ENCODE data around the gene FAM222A.
A peak's percentile ranks its signal among the peaks of the same experiment; 100 is the strongest.

FAM222A gene

GRCh38 chr12:109710747-109711595 lies 2.7 kb upstream of the FAM222A start:
- peaks cover 3% of the 10 kb centered on the region; the same call in 1 of the 2 replicates for H3K4me1 ChIP-seq (ENCODE audit: control insufficient read depth, insufficient read depth, low read length)
- H3K27ac ChIP-seq (ENCODE audit: extremely low read depth, low read depth, low read length) = no peak overlapping the region
- no peaks in the 10 kb centered on the region for H3K9me3 ChIP-seq (ENCODE audit: control insufficient read depth, insufficient read depth, low read depth, low read length)
- CTCF ChIA-PET = no interaction called here
- no peaks in the 10 kb centered on the region for H3K36me3 ChIP-seq (ENCODE audit: control insufficient read depth in 2 of 2, insufficient read depth in 1 of 2, low read length in 2 of 2)
- POLR2A ChIA-PET = no interaction called here
- TF ChIP-seq ZNF404 (tag by site-specific recombination; IDR thresholded peaks at IDR 0.05) (no peak), REST (tag by site-specific recombination; IDR thresholded peaks at IDR 0.05) (peak; percentile 73)
- no peak overlapping the region for H3K4me3 ChIP-seq (ENCODE audit: low read depth, low read length)

- ChIA-PET POLR2A (no interaction called here), CTCF (no interaction called here)
- TF ChIP-seq SP7 (tag by site-specific recombination; IDR thresholded peaks at IDR 0.05) (no peak), ZNF133 (tag by site-specific recombination; IDR thresholded peaks at IDR 0.05) (no peak), ZNF830 (tag by site-specific recombination; IDR thresholded peaks at IDR 0.05; ENCODE audit: low read depth) (no peak), ZBTB8A (tag by site-specific recombination; IDR thresholded peaks at IDR 0.05) (0 out of 2 replicates have a peak, but pooled peaks have one; percentile 12), TSHZ1 (tag by site-specific recombination; IDR thresholded peaks at IDR 0.05; ENCODE audit: borderline replicate concordance) (no peak)
- peaks cover 3% of the 10 kb centered on the region; the same call in 1 of the 2 replicates for H3K4me1 ChIP-seq (ENCODE audit: control insufficient read depth, insufficient read depth, low read length)
- no peaks in the 10 kb centered on the region for H3K9me3 ChIP-seq (ENCODE audit: control insufficient read depth, insufficient read depth, low read depth, low read length)
- no peak overlapping the region for H3K27ac ChIP-seq (ENCODE audit: extremely low read depth, low read depth, low read length)
- H3K36me3 ChIP-seq (ENCODE audit: control insufficient read depth in 2 of 2, insufficient read depth in 1 of 2, low read length in 2 of 2) = no peaks in the 10 kb centered on the region
- H3K4me3 ChIP-seq (ENCODE audit: low read depth, low read length) = no peak overlapping the region
These were observed 1.8 kb upstream of the FAM222A start for GRCh38 chr12:109711596-109712461.

GRCh38 chr12:109714141-109714912 lies 702 bp downstream of the FAM222A start:
- Histone ChIP-seq H3K9me3 (ENCODE audit: control insufficient read depth, insufficient read depth, low read depth, low read length) (no peaks in the 10 kb centered on the region), H3K4me1 (ENCODE audit: control insufficient read depth, insufficient read depth, low read length) (no peaks in the 10 kb centered on the region), H3K27ac (ENCODE audit: extremely low read depth, low read depth, low read length) (peak overlapping the region; percentile 54; the same call in 1 of the 2 replicates), H3K4me3 (ENCODE audit: low read depth, low read length) (peak overlapping the region; percentile 50), H3K36me3 (ENCODE audit: control insufficient read depth in 2 of 2, insufficient read depth in 1 of 2, low read length in 2 of 2) (no peaks in the 10 kb centered on the region)
- ChIA-PET CTCF (interaction anchor here (0.6 to 1.2 kb wide), 9 partner anchors 9 to 299 kb away, joined by 3 to 9 read pairs (median 6); no protein-coding TSS in a partner anchor), POLR2A (no interaction called here)
- 0 out of 2 replicates have a peak, but pooled peaks have one; percentile 3 for TF ChIP-seq GLIS1 (tag by site-specific recombination; IDR thresholded peaks at IDR 0.05)
- peak; percentile 94 for TF ChIP-seq ZNF341 (tag by site-specific recombination; IDR thresholded peaks at IDR 0.05; ENCODE audit: low read depth)
- TF ChIP-seq KLF17 (tag by site-specific recombination; IDR thresholded peaks at IDR 0.05) = 0 out of 2 replicates have a peak, but pooled peaks have one; percentile 14
- TF ChIP-seq SP2 (tag by site-specific recombination; IDR thresholded peaks at IDR 0.05) = 0 out of 2 replicates have a peak, but pooled peaks have one; percentile 15
- TF ChIP-seq ZBTB20 (tag by site-specific recombination; IDR thresholded peaks at IDR 0.05) = peak; percentile 50; the same call in 1 of the 2 replicates
- TF ChIP-seq ZNF777 (tag by site-specific recombination; IDR thresholded peaks at IDR 0.05; ENCODE audit: borderline replicate concordance) = peak; percentile 60; the same call in 1 of the 2 replicates
- TF ChIP-seq ZBTB44 (tag by site-specific recombination; IDR thresholded peaks at IDR 0.05) = peak; percentile 88
- TF ChIP-seq SETDB1 (IDR thresholded peaks at IDR 0.05; ENCODE audit: insufficient read length, low read length) = no peak
- peak; percentile 22; the same call in 1 of the 2 replicates for TF ChIP-seq ZEB2 (tag by site-specific recombination; IDR thresholded peaks at IDR 0.05)

All from HEK293 (cell line).